Neural cell (in vitro differentiated cells): ENCODE results near the gene POLR3B.

Source experiments
- CTCF ChIP-seq: fragments of 450-650 bp; IDR thresholded peaks from 2 replicates; pipeline ENCODE4 v1.5.1; 2014; ENCODE audit warnings: antibody characterized with exemption, mild to moderate bottlenecking, moderate library complexity; ENCODE audit not compliant: poor library complexity, severe bottlenecking
- EP300 ChIP-seq: fragments of 450-650 bp; conservative IDR thresholded peaks from 2 replicates; pipeline ENCODE4 v1.6.1; 2014; ENCODE audit warnings: antibody characterized with exemption, mild to moderate bottlenecking, moderate library complexity; ENCODE audit not compliant: poor library complexity, severe bottlenecking
- EZH2 ChIP-seq: fragments of 200-600, 300-800 bp; shearing (Covaris generic), sonication (generic); IDR thresholded peaks from 2 replicates; pipeline ENCODE4 v1.6.1; 2014; ENCODE audit warnings: antibody characterized with exemption, low read length, borderline replicate concordance, mild to moderate bottlenecking; ENCODE audit not compliant: insufficient read depth, poor library complexity, severe bottlenecking
- MXI1 ChIP-seq: fragments of 450-650 bp; conservative IDR thresholded peaks from 2 replicates; pipeline ENCODE4 v1.6.1; 2014; ENCODE audit warnings: antibody characterized with exemption, mild to moderate bottlenecking; ENCODE audit not compliant: poor library complexity, severe bottlenecking
- POLR2AphosphoS5 ChIP-seq: IDR thresholded peaks from 2 replicates; pipeline ENCODE4 v1.6.1; 2012
- RAD21 ChIP-seq: fragments of 450-650 bp; conservative IDR thresholded peaks from 2 replicates; pipeline ENCODE4 v1.6.1; 2014; ENCODE audit warnings: antibody characterized with exemption, mild to moderate bottlenecking, moderate library complexity
- REST ChIP-seq: IDR thresholded peaks from 2 replicates; pipeline ENCODE4 v1.6.1; 2012; ENCODE audit warnings: borderline replicate concordance
- SMC3 ChIP-seq: fragments of 450-650 bp; conservative IDR thresholded peaks from 2 replicates; pipeline ENCODE4 v1.6.1; 2014; ENCODE audit warnings: antibody characterized with exemption, mild to moderate bottlenecking, moderate library complexity; ENCODE audit not compliant: poor library complexity
- TAF1 ChIP-seq: IDR thresholded peaks from 2 replicates; pipeline ENCODE4 v1.6.1; 2012; ENCODE audit warnings: low read depth

GRCh38 chr12:106415134-106415533, 57.6 kb downstream of the POLR3B start:
- TF ChIP-seq CTCF (no peak), RAD21 (no peak), EZH2 (no peak), REST (no peak), SMC3 (no peak), POLR2AphosphoS5 (no peak), EP300 (no peak), MXI1 (no peak), TAF1 (no peak)
